Caco-2 (cell line): ENCODE results near the gene DKKL1. TPM values are rescaled to one million over a fixed set of nuclear protein-coding genes. Genes with fewer than 3 reads are reported as not detected.

Source experiments
- BruUV-seq: library from RNA; stranded (reverse); fragments of 400-500 nt; replicated peaks from 2 replicates; lab custom pipeline; 2021; lab: Mats Ljungman, UMichigan
- CTCF ChIA-PET: fragments of 300-600 bp; sonication (Branson Sonifier 250); formaldehyde crosslinking; loops from one replicate; lab custom pipeline; 2022; ENCODE audit warnings: antibody characterized with exemption; lab: Charles Lee
- POLR2A ChIA-PET: fragments of 300-600 bp; sonication (Branson Sonifier 250); formaldehyde crosslinking; loops from one replicate; lab custom pipeline; 2022; ENCODE audit warnings: antibody characterized with exemption; lab: Charles Lee
- DNase-seq, 2 experiments: peaks; one replicate each; pipeline versions ENCODE4 v3.0.0 to v3.0.0-alpha.2; 2020 to 2022
- H3K27me3 ChIP-seq: replicated peaks from 2 replicates; pipeline ENCODE4 v1.6.0; 2011; ENCODE audit warnings: low read length; ENCODE audit not compliant: control insufficient read depth, insufficient read depth
- H3K36me3 ChIP-seq: 2 replicates; pipeline ENCODE4 v1.5.1; 2011; ENCODE audit warnings: low read length; ENCODE audit not compliant: control insufficient read depth, insufficient read depth
- H3K4me1 ChIP-seq: fragments of 250-450 bp; sonication (Bioruptor Pico); 2 replicates; pipeline ENCODE4 v1.5.1; 2020; ENCODE audit warnings: mild to moderate bottlenecking
- H3K4me3 ChIP-seq: 2 replicates; pipeline ENCODE4 v1.5.1; 2011; ENCODE audit warnings: low read depth, mild to moderate bottlenecking, control low read depth, low read length
- H3K9me3 ChIP-seq: fragments of 250-450 bp; sonication (Bioruptor Pico); 2 replicates; pipeline ENCODE4 v1.5.1; 2020; ENCODE audit warnings: mild to moderate bottlenecking, moderate library complexity
- H3K27ac Mint-ChIP-seq: one replicate; pipeline ENCODE4 v1.8.0; 2022; ENCODE audit warnings: mixed read lengths; ENCODE audit not compliant: unreplicated experiment
- H3K27me3 Mint-ChIP-seq: one replicate; pipeline ENCODE4 v1.8.0; 2022; ENCODE audit warnings: mixed read lengths; ENCODE audit not compliant: insufficient read depth, unreplicated experiment
- H3K36me3 Mint-ChIP-seq: one replicate; pipeline ENCODE4 v1.8.0; 2022; ENCODE audit warnings: mild to moderate bottlenecking, mixed read lengths; ENCODE audit not compliant: insufficient read depth, unreplicated experiment
- H3K4me1 Mint-ChIP-seq: one replicate; pipeline ENCODE4 v1.8.0; 2022; ENCODE audit warnings: low read depth, mixed read lengths; ENCODE audit not compliant: unreplicated experiment
- H3K4me3 Mint-ChIP-seq: one replicate; pipeline ENCODE4 v1.8.0; 2022; ENCODE audit warnings: mild to moderate bottlenecking, moderate library complexity, mixed read lengths; ENCODE audit not compliant: unreplicated experiment
- H3K9me3 Mint-ChIP-seq: one replicate; pipeline ENCODE4 v1.8.0; 2022; ENCODE audit warnings: mixed read lengths; ENCODE audit not compliant: unreplicated experiment
- CTCF ChIP-seq, 2 experiments: fragments of 200-600 bp in 1 of 2; IDR thresholded peaks; 1 replicate in 1 of 2; 2 replicates in 1 of 2; pipeline versions ENCODE4 v1.5.1 to v1.8.0; 2011 to 2022; ENCODE audit warnings: antibody characterized with exemption in 1 of 2, control low read depth in 1 of 2, inconsistent platforms in 1 of 2, low read depth in 1 of 2, low read length in 1 of 2, mild to moderate bottlenecking in 1 of 2, moderate library complexity in 1 of 2; ENCODE audit not compliant: insufficient read depth in 1 of 2, severe bottlenecking in 1 of 2, unreplicated experiment in 1 of 2
- intact Hi-C: fragments of 100-400 bp; cut with micrococcal nuclease; formaldehyde crosslinking; loops from one replicate; pipeline ENCODE4 v1.10.0; 2022; ENCODE audit not compliant: unreplicated experiment
- total RNA-seq: library from RNA; stranded (reverse); gene quantifications from 2 replicates; pipeline ENCODE4 v1.2.3, GENCODE V29; 2022

Gene DKKL1
- total RNA-seq, 1 experiment from 2014 or later = not detected

GRCh38 chr19:49400029-49400428 lies 36.4 kb downstream of the DKKL1 start:
- DNase-seq = peak in 1 of 2 experiments; percentile 45
- H3K4me3 Mint-ChIP-seq = no peak overlapping the region
- no peak overlapping the region for H3K4me3 ChIP-seq
- BruUV-seq = no TSS peak
- ChIA-PET POLR2A (no interaction called here), CTCF (no interaction called here)
- H3K27me3 ChIP-seq = no peaks in the 10 kb centered on the region
- H3K27ac Mint-ChIP-seq = no peak overlapping the region
- no peaks in the 10 kb centered on the region for H3K9me3 ChIP-seq
- no peaks in the 10 kb centered on the region for H3K9me3 Mint-ChIP-seq
- no peaks in the 10 kb centered on the region for H3K36me3 Mint-ChIP-seq
- no peaks in the 10 kb centered on the region for H3K27me3 Mint-ChIP-seq
- no peak for TF ChIP-seq CTCF (IDR thresholded peaks at IDR 0.05; ENCODE audit: insufficient read depth in 1 of 2, low read depth in 1 of 2, low read length in 1 of 2, severe bottlenecking in 1 of 2, unreplicated experiment in 1 of 2)
- H3K36me3 ChIP-seq = no peaks in the 10 kb centered on the region
- H3K4me1 Mint-ChIP-seq = peaks cover 13% of the 10 kb centered on the region
- H3K4me1 ChIP-seq = peaks cover 28% of the 10 kb centered on the region
- intact Hi-C loops = no loop called here

- no peak for TF ChIP-seq CTCF (IDR thresholded peaks at IDR 0.05; ENCODE audit: insufficient read depth in 1 of 2, low read depth in 1 of 2, low read length in 1 of 2, severe bottlenecking in 1 of 2, unreplicated experiment in 1 of 2)
- no peak for DNase-seq
- ChIA-PET POLR2A (no interaction called here), CTCF (no interaction called here)
- H3K27me3 ChIP-seq = no peaks in the 10 kb centered on the region
- H3K9me3 Mint-ChIP-seq = no peaks in the 10 kb centered on the region
- intact Hi-C loops = no loop called here
- BruUV-seq = no TSS peak
- H3K36me3 Mint-ChIP-seq = peaks cover 6% of the 10 kb centered on the region
- H3K27me3 Mint-ChIP-seq = peaks cover 6% of the 10 kb centered on the region
- H3K36me3 ChIP-seq = no peaks in the 10 kb centered on the region
- H3K9me3 ChIP-seq = no peaks in the 10 kb centered on the region
- H3K4me3 ChIP-seq = no peak overlapping the region
- peaks cover 13% of the 10 kb centered on the region for H3K4me1 ChIP-seq
- H3K4me3 Mint-ChIP-seq = no peak overlapping the region
- no peak overlapping the region for H3K27ac Mint-ChIP-seq
- H3K4me1 Mint-ChIP-seq = peaks cover 4% of the 10 kb centered on the region
These were observed 39.9 kb downstream of the DKKL1 start for GRCh38 chr19:49403404-49404187.

GRCh38 chr19:49407079-49407478 lies 43.4 kb downstream of the DKKL1 start:
- BruUV-seq = no TSS peak
- Mint-ChIP-seq H3K4me3 (no peak overlapping the region), H3K9me3 (no peaks in the 10 kb centered on the region), H3K27ac (no peak overlapping the region), H3K4me1 (no peaks in the 10 kb centered on the region), H3K36me3 (peaks cover 6% of the 10 kb centered on the region), H3K27me3 (peaks cover 6% of the 10 kb centered on the region)
- CTCF ChIA-PET = no interaction called here
- POLR2A ChIA-PET = no interaction called here
- no peaks in the 10 kb centered on the region for H3K9me3 ChIP-seq
- H3K36me3 ChIP-seq = no peaks in the 10 kb centered on the region
- no peak overlapping the region for H3K4me3 ChIP-seq
- no peak for DNase-seq
- TF ChIP-seq CTCF (IDR thresholded peaks at IDR 0.05; ENCODE audit: insufficient read depth in 1 of 2, low read depth in 1 of 2, low read length in 1 of 2, severe bottlenecking in 1 of 2, unreplicated experiment in 1 of 2) = no peak
- H3K27me3 ChIP-seq = no peaks in the 10 kb centered on the region
- no peaks in the 10 kb centered on the region for H3K4me1 ChIP-seq
- intact Hi-C loops = no loop called here
